Occipital lobe (tissue), 2 donors: Measurements from ENCODE around the gene KCNG2. TPM values are rescaled to one million over a fixed set of nuclear protein-coding genes. Genes with fewer than 3 reads are reported as not detected.

Source experiments
- DNase-seq: peaks from one replicate; lab custom pipeline; 2025; lab: John Stamatoyannopoulos, UW
- total RNA-seq: library from RNA; depleted of rRNA; stranded (reverse); fragments of >200 nt; gene quantifications from one replicate; pipeline ENCODE4 v1.2.3, GENCODE V29; 2014

KCNG2 gene
- total RNA-seq, 1 donor from 2014 or later: 0.31 TPM

DNA sequence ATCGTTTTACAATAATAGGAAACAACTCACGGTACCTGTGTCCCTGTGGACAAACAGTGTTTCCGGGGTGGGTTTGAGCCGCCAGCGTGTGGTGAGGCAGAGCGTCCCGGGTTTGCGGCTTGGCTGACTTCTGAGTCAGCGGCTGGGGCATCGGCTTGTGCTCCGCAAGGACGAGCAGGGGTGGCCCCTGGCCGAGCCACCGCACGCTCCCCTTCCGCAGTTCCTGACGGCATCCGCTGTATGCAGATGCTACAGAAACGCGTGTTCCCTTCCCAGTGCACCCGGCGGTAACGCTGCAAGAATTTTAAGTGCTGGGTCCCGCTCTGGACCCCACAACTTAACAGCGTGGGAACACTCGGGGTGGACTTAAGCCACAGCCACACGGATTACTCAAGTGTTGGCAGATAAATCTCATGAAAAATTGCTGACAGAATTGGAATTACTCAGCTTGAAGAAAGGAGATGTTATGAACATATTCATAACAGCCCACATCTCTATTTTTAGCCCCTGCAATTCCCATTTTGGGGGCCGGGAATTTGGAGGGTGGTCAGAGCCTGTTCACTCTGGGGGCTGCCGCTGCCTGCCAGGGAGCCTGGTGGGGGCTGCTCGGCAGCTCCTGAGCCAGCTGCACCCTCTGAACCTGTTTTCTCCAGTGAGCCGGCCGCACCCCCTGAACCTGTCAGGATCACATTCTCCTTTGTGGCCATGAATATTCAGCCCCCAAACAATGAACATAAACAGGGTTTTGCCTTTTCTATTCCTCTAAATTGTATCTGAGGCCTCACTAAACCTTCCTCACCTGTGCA lies 12.6 kb upstream of the KCNG2 start:
- no peak for DNase-seq

DNA sequence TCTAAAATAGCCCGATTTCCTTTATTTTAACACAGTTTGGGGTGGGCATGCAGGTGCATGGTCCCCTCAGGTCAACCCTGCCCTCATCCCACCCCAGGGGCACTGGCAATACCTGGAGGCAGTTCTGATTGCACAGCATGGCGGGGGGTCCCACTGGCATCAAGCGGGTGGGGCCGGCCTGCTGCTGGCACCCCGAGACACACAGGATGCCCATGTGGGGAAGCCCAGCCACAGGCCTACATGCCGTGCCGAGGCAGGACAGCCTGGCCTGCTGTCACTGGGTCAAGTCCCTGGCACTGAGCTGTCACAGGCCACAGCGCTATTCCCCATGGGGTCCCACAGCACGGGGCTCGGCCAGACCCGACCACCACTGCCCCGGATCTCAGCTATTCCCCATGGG lies 11.9 kb upstream of the KCNG2 start:
- DNase-seq: no peak

DNA sequence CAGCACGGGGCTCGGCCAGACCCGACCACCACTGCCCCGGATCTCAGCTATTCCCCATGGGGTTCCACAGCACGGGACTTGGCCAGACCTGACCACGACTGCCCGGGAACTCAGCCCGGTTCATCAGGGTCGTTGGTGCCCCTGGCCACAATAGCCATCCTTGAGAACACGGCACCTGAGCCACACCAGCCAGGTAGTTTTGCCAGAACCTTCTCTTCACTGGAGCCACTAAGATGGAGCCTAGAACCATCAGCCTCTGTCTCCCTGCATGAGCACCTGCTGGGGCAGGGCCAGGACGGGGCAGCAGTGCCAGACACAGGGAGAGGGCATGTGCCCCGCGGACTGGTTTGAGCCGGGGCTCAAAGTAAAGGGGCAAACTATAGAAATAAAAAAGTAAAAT lies 11.4 kb upstream of the KCNG2 start:
- DNase-seq: no peak

DNA sequence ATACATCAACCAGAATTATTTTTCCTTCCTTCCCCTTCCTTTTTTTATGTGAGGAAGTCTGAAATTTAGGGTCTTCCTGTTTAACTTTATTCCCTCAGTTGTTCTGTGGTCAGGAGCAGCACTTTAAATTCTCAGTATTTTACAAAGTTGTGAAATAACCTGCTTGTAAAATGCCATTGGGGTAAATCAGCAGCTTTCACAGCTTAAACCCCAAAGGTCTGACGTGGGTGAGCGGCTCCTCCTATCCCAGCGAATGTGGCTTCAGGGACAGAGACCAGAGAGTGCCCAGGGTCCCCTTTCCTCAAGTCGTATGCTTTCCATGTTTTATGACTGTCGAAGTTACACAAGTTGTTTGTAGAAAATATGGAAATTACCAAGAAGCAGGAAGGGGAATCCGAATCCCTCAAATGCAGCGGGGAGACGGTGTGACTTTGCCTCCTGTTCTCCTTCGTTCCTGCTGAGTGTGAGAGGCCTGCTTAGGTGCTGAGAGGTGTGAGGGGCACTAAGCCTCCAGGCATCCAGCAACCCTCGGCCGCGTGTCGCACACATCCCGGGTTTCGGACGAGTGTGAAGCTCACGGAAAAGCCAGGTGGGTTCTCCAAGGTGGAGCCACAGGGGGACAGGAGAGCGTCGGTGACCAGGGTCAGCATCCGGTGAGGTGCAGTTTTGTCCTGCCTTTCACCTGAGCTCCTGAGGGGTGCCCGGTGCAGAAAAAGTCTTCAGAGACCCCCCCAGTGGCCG lies 10.8 kb upstream of the KCNG2 start:
- DNase-seq: no peak

DNA sequence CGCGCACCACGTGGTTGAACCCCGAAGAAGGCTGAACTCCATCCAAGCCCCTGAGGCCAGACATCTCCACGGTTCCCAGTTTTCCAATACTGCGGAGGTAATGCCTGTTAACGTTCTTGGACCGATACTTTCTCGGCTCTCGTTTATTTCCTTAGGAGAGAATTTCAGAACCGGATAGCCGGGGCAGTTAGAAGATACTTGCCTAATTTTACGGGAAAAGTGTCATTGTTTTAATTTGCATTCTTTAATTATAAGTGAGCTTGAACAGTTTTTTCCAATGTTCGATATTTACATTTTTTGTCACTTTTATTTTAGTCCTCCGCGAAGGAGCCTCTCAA lies 10.2 kb upstream of the KCNG2 start:
- DNase-seq: no peak

DNA sequence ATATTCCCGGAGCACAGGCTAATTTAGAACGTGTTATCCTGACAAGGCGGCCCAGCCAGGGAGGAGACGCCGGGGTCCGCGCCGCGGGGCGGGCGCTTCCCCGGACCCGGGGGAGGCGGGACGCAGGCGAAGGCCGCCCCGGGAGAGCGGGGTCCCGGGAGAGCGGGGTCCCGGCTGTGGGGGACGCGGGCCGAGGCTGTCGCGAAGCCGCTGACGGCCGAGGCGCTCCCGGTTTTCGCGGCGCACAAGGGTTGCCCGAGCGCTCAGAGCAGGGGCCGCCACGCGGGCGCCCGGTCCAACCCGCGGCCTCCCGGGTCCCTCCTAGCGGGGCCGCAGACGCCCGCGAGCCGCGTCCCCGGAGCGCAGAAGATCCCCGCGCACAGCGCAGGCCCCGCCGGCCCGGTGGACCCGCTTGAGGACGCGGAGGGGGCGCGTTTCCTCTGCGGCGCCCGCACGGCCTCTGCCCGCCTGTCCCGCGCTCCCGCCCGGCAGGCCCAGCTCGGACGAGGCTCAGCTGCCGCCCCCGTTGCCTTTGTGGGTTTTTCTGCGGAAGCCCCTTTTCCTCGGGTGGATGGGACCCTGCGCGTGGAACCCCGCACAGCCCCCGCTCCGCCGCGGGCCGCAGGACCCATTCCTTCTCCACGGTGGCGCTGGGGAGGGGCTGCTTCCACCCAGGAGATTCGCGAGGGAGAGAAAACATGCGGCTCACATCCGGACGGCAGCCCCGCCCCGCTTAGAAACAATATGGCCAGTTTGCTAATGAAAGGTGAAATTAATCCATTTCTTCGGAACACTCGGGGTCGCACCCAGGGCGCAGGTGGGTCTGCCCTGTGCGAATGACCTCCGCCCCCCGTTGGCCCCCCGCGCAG lies 9.6 kb upstream of the KCNG2 start:
- no peak for DNase-seq

DNA sequence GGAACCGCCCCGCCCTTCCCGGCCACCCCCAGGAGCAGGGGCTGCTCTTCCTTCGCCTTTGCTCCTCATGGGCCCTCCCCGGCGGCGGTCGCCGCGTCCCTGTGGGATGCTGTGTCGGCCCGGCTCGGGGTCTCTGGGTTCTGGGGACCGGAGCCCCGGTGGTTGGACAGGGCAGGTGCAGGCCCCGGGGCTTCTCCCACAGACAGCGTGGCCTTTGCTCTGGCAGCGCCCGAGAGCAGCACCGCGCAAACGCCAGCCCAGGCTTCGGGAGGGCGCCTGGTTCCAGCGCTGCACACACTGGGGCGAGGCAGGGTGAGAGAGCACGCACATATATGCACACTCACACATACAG lies 9.0 kb upstream of the KCNG2 start:
- DNase-seq: no peak

DNA sequence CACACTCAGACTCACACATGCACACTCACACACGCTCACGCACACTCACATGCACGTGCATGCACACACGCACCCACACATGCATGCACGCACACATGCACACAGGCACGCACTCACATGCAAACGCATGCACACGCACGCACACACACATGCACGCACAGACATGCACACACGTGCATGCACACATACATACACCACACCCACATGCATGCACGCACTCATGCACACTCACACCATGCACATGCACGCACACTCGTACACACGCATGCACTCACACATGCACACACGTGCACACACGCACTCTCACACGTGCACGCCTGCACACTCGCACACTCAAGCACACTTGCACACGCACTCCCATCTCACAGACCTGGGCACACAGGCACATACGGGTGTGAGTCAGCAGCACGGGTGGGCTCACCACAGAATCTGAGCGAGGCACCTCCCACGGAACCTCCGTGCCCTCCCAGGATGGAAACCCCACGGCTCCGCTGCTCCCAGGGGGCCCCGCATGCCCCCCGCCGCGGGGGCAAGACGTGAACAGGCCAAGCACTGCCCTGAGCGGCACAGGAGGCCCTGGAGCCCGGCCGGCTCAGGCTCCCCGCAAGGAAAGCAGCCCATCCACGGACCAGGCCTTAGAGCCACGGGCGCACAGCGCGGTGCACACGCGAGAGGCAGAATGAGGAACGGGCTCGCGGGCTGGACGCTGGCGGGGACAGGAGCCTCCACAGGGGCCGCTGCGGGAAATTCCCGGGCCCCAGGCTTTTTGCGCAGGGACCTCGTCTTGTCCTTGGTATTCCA lies 8.4 kb upstream of the KCNG2 start:
- DNase-seq: no peak

DNA sequence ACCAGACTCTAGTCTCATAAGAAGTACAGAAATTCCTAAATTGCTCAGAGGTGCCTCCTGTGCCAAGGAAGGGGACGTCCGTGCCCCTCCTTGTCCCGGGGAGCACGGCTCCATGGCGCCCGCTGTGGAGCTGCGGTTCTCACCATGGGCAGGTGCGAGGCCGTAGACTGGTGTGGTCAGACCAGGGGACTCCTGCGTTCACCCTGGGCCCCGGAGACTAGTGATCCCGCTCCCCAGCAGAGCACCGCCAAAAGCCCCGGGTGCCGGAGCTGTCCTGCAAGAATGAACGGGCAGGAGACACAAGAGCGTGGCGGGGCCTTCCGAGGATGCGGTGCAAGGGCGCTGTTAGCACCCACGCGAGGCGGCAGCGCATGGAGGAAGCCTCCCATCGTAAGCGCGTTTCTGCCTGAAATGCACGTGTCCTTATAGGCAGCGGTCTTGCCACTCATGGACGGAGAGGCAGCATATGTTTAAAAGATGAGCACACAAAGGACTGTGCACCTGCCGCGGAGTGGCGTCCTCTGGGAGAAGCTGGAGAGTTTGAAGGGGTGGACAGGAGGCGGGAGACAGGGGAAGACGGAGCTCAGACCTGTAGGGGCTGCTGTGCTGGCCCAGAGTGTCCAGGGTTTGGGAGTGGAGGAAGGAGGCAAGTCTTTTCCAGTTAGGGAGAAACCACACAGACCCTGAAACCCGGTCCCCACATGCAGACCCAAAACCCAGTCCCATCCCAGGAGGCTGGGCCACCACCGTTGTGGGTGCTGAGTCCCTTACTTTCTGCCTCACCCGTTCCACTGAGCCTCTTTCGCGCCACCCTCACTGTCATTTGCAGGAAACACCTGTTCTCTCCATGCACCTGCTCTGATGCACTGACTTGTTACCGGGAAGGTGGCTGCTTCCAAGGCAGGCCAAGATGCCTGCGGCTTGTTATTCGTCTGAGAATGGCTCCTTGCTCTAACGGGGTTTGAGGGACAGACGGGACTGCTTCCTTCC lies 7.5 kb upstream of the KCNG2 start:
- no peak for DNase-seq

DNA sequence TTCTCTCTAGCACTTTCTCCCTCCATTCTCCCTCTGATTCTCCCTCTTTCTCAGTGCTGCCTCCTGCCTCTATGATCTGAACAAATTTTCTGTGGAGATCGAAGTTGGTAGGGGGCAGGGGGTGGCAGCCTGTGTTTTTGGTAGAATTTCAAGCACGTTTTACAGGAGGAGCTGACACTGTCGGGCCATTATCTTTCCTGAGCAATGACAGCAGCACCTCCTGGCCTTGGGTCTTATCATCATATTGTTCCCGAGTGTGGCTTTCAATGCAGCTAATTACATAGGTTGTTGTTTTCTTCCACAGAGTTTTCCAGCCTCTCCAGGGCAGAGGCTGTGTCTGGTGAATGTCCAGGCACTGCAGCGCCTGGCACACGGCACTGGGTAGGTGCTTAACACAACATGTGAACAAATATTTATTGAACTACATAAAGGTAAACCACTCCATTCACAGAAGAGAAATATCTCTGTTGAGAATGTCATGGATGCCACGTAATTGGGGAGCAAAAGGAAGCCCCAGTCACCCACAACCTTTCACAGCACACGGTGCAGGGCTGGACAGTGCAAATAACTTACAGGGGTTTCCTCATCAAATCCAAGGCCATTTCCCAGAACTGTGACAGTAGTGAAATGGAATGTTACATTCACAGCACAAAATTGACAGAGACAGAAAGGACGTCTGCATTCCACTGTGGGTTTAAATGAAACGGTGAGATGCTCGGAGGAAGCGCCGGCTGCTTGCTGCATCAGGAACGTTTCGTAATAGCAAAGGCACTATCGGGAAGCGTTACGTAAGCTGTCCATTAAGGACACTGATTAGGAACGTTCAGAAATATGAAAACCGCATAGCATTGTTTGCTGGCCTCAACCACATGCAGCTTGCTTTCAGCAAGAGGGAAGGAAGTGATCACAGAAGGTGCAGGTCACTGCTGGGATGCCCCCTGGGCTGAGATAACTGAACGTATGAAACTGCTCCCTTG lies 6.5 kb upstream of the KCNG2 start:
- no peak for DNase-seq

DNA sequence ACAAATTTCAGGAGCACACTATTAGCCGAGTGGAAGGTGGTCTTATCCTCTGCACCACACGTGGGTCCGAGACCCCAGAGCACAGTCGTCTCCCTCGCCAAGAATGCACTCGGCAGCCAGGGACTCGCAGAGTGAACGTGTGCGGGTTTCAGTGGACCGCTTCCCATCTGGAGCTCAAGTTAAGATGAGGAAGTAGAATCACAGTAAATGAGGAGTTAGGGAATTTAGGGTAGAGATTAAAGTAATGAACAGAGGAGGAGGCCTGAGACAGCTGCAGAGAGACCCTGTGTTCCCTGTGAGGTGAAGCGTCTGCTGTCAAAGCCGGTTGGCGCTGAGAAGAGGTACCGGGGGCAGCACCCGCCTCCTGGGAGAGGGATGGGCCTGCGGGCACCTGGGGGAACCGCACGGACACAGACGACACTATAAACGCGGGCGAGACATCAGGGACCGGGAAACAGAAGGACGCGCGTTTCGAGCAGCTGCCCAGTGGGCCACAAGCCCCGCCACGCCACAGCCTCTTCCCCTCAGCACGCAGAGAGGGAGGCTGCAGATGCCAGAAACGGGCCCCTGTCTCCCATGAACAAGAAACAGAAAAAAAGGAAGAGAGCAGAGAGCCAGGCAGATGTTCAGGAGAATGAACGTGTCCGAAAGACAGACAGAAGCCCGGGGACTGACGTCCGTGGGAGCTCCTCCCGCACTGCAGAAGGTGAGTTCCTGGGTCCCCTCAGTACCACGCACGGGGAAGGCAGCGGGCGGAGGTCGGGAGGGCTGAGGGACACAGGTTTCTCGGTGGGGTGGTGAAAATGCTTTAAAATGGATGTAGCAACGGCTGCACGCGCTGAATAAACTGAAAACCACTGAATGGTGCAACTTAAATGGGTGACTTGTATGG lies 5.4 kb upstream of the KCNG2 start:
- DNase-seq: no peak

DNA sequence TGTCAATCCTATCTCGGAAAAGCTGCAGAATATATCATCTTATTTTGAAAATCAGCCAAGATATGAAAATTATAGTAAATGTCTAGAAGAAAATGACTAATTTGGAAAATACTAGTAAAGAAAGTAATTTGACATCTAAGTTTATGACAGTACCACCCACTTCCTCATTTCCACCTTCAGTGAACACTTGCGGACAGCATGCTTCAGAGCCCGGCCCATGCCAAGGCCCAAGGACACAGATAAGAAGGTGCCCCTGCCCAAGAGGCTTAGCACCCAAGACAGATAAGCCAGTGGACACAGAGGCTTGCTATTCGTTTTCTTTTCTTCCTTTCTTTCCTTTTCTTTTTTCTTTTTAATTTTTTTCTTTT lies 4.8 kb upstream of the KCNG2 start:
- no peak for DNase-seq

DNA sequence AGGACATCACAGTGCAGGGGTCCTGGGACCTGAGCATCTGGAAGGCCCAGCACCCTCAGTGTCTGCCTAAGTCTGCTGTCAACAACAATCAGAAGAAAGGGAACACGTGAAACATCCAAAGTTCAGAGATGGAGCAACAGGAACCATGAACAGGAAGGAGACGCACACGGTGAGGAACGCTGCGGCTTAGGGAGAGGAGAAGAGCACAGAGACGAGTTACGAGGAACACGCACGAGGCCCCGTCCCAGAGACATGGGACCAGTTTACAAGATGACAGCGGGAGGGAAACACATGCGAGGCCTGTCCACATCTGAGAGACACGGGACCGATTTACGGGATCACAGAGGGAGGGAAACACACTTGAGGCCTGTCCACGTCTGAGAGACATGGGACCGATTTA lies 2.9 kb upstream of the KCNG2 start:
- no peak for DNase-seq

DNA sequence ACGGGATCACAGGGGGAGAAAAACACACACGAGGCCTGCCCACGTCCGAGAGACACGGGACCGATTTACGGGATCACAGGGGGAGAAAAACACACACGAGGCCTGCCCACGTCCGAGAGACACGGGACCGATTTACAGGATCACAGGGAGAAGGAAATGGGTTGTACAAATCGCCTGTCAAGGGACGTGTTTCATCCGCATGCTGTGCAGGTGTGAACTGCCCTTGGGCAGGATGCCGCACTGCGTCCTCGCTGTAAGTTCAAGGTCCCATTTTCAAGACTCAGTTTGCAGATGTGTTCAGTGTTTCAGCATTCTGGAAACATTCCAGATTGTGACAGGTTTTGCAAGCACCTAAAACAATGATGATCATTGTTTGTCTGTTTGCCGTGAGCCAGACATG lies 2.3 kb upstream of the KCNG2 start:
- no peak for DNase-seq

DNA sequence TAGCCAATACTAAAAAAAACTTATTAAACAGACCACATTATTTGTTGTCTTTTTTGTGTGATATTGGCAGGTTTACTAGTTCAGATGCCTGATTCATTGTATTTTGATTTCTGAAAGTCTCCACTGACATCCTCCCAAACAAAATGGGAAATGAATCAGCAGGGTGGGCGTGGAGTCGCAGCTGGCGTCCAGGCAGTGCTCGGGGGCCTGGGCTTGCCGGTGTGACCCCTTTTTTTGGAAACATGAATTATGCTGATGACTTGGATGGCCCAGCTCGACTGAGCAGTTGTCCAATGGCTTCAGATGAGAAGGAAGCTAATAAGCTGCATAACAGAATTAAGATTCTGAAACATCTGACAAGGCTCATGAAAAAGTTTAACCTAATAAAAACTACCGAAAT lies 1.7 kb upstream of the KCNG2 start:
- DNase-seq: no peak

DNA sequence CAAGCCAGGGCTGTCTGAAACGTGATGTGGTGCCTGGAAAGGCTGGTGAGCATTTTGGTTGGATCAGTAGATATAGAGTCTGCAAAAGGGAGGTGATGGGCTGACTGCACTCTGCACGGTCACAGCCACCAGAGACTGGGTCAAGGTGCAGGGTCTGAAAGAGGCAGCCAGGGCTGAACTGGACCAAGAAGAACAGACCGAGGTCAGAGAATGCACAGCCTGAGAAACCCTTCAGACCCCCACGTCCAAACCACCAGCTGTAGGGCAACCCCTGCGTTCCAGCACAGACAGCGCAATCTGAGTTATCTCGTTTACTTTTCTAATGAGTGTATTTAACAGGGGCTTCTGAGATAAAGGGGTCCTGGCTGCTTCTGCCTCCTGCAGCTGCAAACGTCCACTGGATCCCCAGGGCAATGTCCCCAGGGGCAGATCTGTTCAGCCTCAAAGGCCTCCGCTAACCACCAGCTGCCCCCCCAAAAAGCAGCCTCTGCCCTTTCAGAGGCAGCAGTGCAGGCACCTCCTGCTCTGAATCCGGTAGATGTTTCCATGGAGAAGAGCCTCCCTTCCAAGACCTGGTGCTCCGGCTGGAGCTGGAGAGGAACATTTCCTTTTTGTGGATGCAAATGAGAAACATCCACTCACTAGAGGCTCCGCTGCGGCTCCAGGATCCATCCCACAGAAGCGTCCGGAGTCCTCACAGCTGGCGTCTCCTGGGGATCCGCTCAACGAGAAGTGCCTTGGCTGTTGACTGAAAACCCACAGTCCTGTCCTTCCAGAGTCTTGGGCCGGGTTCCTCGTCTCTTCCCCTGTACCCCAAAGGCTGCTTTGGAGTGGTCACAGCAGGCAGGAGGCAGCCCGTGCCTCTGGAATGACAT lies 970 bp upstream of the KCNG2 start:
- DNase-seq: no peak

DNA sequence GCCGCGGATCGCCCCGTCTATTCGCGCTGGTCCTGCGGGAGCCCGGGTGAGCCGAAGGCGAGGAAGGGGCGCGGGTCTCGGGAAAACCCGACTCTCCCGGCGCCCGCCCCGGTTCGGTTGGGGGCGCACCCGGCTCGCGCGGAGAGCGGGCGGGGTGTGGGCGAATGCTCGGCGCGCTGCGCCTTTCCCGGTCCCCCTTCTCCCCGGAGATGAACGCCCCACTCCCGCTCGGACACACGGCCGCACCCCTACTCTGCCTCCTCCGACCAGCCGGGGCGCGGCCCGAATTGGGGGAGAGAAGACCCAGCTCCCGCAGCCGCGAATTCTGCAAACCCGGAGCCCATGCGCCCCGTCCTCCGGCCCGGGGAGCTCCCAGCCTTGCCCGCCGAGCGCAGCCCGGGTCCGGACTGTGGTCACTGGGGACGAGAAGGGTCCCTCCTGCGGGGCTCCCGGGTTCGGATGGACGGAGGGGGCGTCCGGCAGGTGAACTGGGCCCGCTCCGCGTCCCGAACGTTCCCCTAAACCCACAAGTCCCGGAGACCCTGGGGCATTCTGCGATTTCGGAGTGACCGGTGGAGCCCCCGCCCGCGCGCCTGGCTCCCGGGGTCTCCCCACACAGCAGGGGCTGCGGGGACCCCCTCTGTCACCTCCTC lies 734 bp downstream of the KCNG2 start:
- no peak for DNase-seq
